Testis (tissue), 3 donors: ENCODE measurements around the gene NFU1. TPM values are rescaled to one million over a fixed set of nuclear protein-coding genes. Genes with fewer than 3 reads are reported as not detected.

Experiments used
- DNase-seq: peaks from one replicate; pipeline ENCODE4 v3.0.0-alpha.2; 2019
- H3K27ac ChIP-seq, 2 donors: fragments of 200-600 bp; sonication (generic); one replicate each; pipeline ENCODE4 v1.5.1; 2019
- H3K27me3 ChIP-seq: fragments of 200-600 bp; sonication (generic); one replicate; pipeline ENCODE4 v1.5.1; 2019
- H3K36me3 ChIP-seq: fragments of 200-600 bp; sonication (generic); one replicate; pipeline ENCODE4 v1.5.1; 2017; ENCODE audit warnings: low read depth; ENCODE audit errors: missing control alignments
- H3K4me1 ChIP-seq: fragments of 200-600 bp; sonication (generic); one replicate; pipeline ENCODE4 v1.5.1; 2019
- H3K4me3 ChIP-seq, 2 donors: fragments of 200-600 bp; sonication (generic); one replicate each; pipeline ENCODE4 v1.5.1; 2017 to 2019
- H3K9me3 ChIP-seq: fragments of 200-600 bp; sonication (generic); one replicate; pipeline ENCODE4 v1.5.1; 2017
- CTCF ChIP-seq, 3 experiments: fragments of 450-650 bp in 2 of 3; fragments of 200-600 bp in 1 of 3; sonication (generic) in 1 of 3; IDR thresholded peaks; one replicate each; pipeline ENCODE4 v1.5.1; 2016 to 2019; ENCODE audit warnings: antibody characterized with exemption in 3 of 3, mild to moderate bottlenecking in 2 of 3, moderate library complexity in 1 of 3
- POLR2A ChIP-seq: fragments of 450-650 bp; IDR thresholded peaks from one replicate; pipeline ENCODE4 v1.6.1; 2017; ENCODE audit warnings: antibody characterized with exemption, mild to moderate bottlenecking, moderate library complexity
- WGBS, 2 donors: methylation state at CpG; one replicate each; pipeline ENCODE4 v1.1.5; 2018; 5-methylcytosine and 5-hydroxymethylcytosine counted together
- intact Hi-C: fragments of 100-400 bp; cut with DNase I; formaldehyde crosslinking; loops from one replicate; pipeline ENCODE4 v1.15.1; 2023; ENCODE audit warnings: low total_unique reads
- polyA plus RNA-seq: library from polyadenylated mRNA; stranded (reverse); fragments of 350-450 nt; fragmentation: Illumina TruSeq; extraction: RNeasy Lipid Tissue Mini Kit (QIAGEN cat#74804); gene quantifications from one replicate; pipeline ENCODE4 v1.2.3, GENCODE V29; 2014; ENCODE audit warnings: low read depth, low replicate concordance; ENCODE audit not compliant: insufficient read depth
- total RNA-seq, 2 donors: library from RNA; depleted of rRNA; stranded (reverse); fragments of >200 nt; gene quantifications; one replicate each; pipeline ENCODE4 v1.2.3, GENCODE V29; 2016

The NFU1 gene
- total and polyA plus RNA-seq, 3 donors from 2014 or later, result 31.8 to 69.4 (median 33.1) TPM

- Histone ChIP-seq H3K27me3 (no peaks in the 10 kb centered on the region), H3K9me3 (no peaks in the 10 kb centered on the region), H3K4me3 (no peak overlapping the region), H3K27ac (no peak overlapping the region), H3K4me1 (peaks cover 11% of the 10 kb centered on the region), H3K36me3 (no peaks in the 10 kb centered on the region)
- TF ChIP-seq POLR2A, result no peak
- no peak for TF ChIP-seq CTCF (IDR thresholded peaks at IDR 0.05)
- 69 to 88% methylated on average over 5 of the region's 5 CpGs for WGBS, 2 donors
- intact Hi-C loops, result no loop called here
- no peak for DNase-seq
Observed at GRCh38 chr2:69384618-69385081, 52.6 kb downstream of the NFU1 start.

GRCh38 chr2:69383176-69383812, 53.9 kb downstream of the NFU1 start:
- intact Hi-C loops, result no loop called here

GRCh38 chr2:69382547-69382946, 54.7 kb downstream of the NFU1 start:
- no peak for TF ChIP-seq CTCF (IDR thresholded peaks at IDR 0.05)
- TF ChIP-seq POLR2A, result no peak
- Histone ChIP-seq H3K4me1 (peaks cover 8% of the 10 kb centered on the region), H3K9me3 (no peaks in the 10 kb centered on the region), H3K27ac (no peak overlapping the region), H3K4me3 (no peak overlapping the region), H3K27me3 (no peaks in the 10 kb centered on the region), H3K36me3 (no peaks in the 10 kb centered on the region)
- DNase-seq, result no peak
- intact Hi-C loops, result no loop called here
- 90 to 92% methylated on average over 2 of the region's 2 CpGs for WGBS, 2 donors

More at GRCh38 chr2:69383176-69383812, 53.9 kb downstream of the NFU1 start:
- Histone ChIP-seq H3K4me3 (no peak overlapping the region), H3K9me3 (no peaks in the 10 kb centered on the region), H3K27me3 (no peaks in the 10 kb centered on the region), H3K4me1 (peaks cover 8% of the 10 kb centered on the region), H3K36me3 (no peaks in the 10 kb centered on the region), H3K27ac (no peak overlapping the region)
- no peak for DNase-seq
- 92 to 97% methylated on average over 7 of the region's 7 CpGs for WGBS, 2 donors
- TF ChIP-seq CTCF (IDR thresholded peaks at IDR 0.05) (no peak), POLR2A (no peak)

- Histone ChIP-seq H3K9me3 (no peaks in the 10 kb centered on the region), H3K4me1 (peaks cover 8% of the 10 kb centered on the region), H3K36me3 (no peaks in the 10 kb centered on the region), H3K4me3 (no peak overlapping the region), H3K27me3 (no peaks in the 10 kb centered on the region), H3K27ac (no peak overlapping the region)
- TF ChIP-seq CTCF (IDR thresholded peaks at IDR 0.05), result no peak
- no peak for TF ChIP-seq POLR2A
- 59 to 79% methylated on average over 1 of the region's 1 CpG for WGBS, 2 donors
- intact Hi-C loops, result no loop called here
- DNase-seq, result no peak
Observed at GRCh38 chr2:69381337-69381737, 55.9 kb downstream of the NFU1 start.
